Liver (tissue), 3 donors: ENCODE measurements around the gene ITGAE.
A peak's percentile ranks its signal among the peaks of the same experiment; 100 is the strongest.

Experiments
- CTCF ChIP-seq: fragments of 150-350 bp; IDR thresholded peaks from 2 replicates; pipeline ENCODE4 v1.5.1; 2017; ENCODE audit warnings: improper control_type of control experiment, low read depth, low read length; ENCODE audit not compliant: missing input control
- GABPA ChIP-seq, 2 donors: IDR thresholded peaks in 1 of 2; conservative IDR thresholded peaks in 1 of 2; 2 replicates each; pipeline ENCODE4 v1.6.1; 2016; ENCODE audit warnings: antibody characterized with exemption in 2 of 2, mild to moderate bottlenecking in 1 of 2, moderate library complexity in 1 of 2
- HNF4A ChIP-seq, 2 donors: conservative IDR thresholded peaks; 2 replicates each; pipeline ENCODE4 v1.6.1; 2016; ENCODE audit warnings: antibody characterized with exemption in 2 of 2, mild to moderate bottlenecking in 2 of 2
- JUND ChIP-seq, 2 donors: IDR thresholded peaks; 2 replicates each; pipeline ENCODE4 v1.6.1; 2016; ENCODE audit warnings: antibody characterized with exemption in 2 of 2
- RAD21 ChIP-seq, 2 donors: IDR thresholded peaks; 2 replicates each; pipeline ENCODE4 v1.6.1; 2016; ENCODE audit warnings: antibody characterized with exemption in 2 of 2, mild to moderate bottlenecking in 2 of 2
- TAF1 ChIP-seq: conservative IDR thresholded peaks from 2 replicates; pipeline ENCODE4 v1.6.1; 2016; ENCODE audit warnings: antibody characterized with exemption, mild to moderate bottlenecking
- YY1 ChIP-seq: IDR thresholded peaks from 2 replicates; pipeline ENCODE4 v1.6.1; 2016; ENCODE audit warnings: antibody characterized with exemption, mild to moderate bottlenecking
- TF ChIP-seq, protein P1 (sequence below): IDR thresholded peaks from 2 replicates; pipeline ENCODE4 v1.6.1; 2016; ENCODE audit warnings: antibody characterized with exemption
- TF ChIP-seq, protein P2 (sequence below): IDR thresholded peaks from 2 replicates; pipeline ENCODE4 v1.6.1; 2016; ENCODE audit warnings: antibody characterized with exemption
- donor health status: healthy.
- donor health status: healthy.

DNA sequence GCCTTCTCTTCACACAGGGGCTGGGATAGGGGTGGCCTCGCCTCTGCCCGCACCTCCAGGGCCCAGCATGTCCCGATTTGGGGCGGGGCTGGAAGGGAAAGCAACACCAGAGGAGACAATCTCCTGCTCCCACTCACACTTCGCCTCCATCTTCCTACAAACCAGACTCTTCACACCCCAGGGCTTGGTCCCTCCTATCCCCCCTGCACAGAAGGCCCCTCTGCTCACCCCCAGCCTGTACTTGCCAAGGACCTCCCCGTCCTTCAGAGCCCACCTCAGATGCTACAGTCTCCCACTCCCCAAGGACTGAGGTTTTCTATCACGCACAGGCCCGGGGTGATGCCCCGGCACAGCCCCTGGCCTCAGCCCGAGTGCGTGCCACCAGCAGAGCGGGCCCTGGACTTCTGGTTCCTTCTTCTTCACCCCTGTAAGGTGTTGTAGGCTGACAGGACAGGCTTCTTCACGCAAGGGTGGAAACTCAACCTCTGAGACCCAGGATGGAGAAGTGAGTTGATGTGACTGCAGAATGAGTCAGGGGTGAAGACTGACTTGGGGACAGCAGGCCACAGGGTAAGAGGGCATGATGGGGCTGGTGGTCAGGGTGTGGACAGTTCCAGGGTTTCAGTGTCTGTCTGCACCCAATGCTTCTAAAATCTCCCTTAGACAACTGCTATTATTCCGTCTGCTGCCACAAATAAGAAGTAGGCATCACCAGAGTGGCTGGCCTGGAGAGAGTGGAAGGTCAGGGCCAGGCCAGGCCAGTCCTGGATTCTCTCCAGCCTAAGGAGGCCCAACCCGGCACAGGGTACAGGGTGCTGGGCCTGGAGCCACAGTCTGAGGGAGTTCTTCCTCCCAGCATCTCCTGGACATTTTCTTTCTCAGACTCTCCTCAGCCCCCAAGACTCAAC is 2.5 kb downstream of the ITGAE start:
- TF ChIP-seq JUND (IDR thresholded peaks at IDR 0.05) (no peak), CTCF (no peak), RAD21 (IDR thresholded peaks at IDR 0.05) (no peak), TAF1 (no peak), GABPA (IDR thresholded peaks at IDR 0.05 in 1 of 2, conservative IDR thresholded peaks at IDR 0.05 in 1 of 2) (no peak), HNF4A (conservative IDR thresholded peaks at IDR 0.05) (peak; percentile 17 to 38), YY1 (no peak)
- TF ChIP-seq, protein P1, sequence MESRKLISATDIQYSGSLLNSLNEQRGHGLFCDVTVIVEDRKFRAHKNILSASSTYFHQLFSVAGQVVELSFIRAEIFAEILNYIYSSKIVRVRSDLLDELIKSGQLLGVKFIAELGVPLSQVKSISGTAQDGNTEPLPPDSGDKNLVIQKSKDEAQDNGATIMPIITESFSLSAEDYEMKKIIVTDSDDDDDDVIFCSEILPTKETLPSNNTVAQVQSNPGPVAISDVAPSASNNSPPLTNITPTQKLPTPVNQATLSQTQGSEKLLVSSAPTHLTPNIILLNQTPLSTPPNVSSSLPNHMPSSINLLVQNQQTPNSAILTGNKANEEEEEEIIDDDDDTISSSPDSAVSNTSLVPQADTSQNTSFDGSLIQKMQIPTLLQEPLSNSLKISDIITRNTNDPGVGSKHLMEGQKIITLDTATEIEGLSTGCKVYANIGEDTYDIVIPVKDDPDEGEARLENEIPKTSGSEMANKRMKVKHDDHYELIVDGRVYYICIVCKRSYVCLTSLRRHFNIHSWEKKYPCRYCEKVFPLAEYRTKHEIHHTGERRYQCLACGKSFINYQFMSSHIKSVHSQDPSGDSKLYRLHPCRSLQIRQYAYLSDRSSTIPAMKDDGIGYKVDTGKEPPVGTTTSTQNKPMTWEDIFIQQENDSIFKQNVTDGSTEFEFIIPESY, result no peak
- TF ChIP-seq, protein P2, sequence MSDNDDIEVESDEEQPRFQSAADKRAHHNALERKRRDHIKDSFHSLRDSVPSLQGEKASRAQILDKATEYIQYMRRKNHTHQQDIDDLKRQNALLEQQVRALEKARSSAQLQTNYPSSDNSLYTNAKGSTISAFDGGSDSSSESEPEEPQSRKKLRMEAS, result no peak
